Breast epithelium (tissue), 3 donors: ENCODE data around the gene ATP6AP2.

Experiments used
- POLR2A ChIP-seq: fragments of 450-650 bp; IDR thresholded peaks from one replicate; pipeline ENCODE4 v1.6.1; 2016; ENCODE audit warnings: antibody characterized with exemption, mild to moderate bottlenecking, moderate library complexity
- POLR2AphosphoS5 ChIP-seq, 3 donors: sonication (generic); formaldehyde crosslinking; IDR thresholded peaks; one replicate each; pipeline ENCODE4 v1.6.1; 2017; ENCODE audit warnings: antibody characterized with exemption in 3 of 3
- TF ChIP-seq, protein P1 (sequence below), 3 donors: fragments of 450-650 bp; IDR thresholded peaks; one replicate each; pipeline ENCODE4 v1.5.1; 2016 to 2017; ENCODE audit warnings: antibody characterized with exemption in 3 of 3, mild to moderate bottlenecking in 3 of 3, moderate library complexity in 3 of 3

DNA sequence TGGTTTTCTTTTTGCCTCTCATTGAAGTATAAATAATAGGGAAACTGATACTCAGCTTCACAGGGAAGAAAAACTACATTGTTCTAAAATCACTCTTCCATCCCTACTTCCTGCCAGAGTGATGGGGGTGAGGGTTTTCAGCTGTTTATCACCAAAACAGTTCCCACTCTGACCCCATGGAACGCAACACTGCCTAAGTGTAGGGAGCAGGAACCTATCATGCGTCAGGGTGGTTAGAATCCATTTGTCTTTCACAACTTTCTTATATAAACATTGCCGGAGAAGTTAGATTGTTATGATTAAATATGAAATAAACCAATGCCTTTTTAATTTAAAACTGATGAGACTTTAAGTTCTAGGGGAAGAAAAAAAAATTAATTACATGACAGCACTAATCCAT lies 26.6 kb downstream of the ATP6AP2 start:
- TF ChIP-seq, protein P1, sequence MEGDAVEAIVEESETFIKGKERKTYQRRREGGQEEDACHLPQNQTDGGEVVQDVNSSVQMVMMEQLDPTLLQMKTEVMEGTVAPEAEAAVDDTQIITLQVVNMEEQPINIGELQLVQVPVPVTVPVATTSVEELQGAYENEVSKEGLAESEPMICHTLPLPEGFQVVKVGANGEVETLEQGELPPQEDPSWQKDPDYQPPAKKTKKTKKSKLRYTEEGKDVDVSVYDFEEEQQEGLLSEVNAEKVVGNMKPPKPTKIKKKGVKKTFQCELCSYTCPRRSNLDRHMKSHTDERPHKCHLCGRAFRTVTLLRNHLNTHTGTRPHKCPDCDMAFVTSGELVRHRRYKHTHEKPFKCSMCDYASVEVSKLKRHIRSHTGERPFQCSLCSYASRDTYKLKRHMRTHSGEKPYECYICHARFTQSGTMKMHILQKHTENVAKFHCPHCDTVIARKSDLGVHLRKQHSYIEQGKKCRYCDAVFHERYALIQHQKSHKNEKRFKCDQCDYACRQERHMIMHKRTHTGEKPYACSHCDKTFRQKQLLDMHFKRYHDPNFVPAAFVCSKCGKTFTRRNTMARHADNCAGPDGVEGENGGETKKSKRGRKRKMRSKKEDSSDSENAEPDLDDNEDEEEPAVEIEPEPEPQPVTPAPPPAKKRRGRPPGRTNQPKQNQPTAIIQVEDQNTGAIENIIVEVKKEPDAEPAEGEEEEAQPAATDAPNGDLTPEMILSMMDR (IDR thresholded peaks at IDR 0.05), result no peak
- no peak for TF ChIP-seq POLR2A
- TF ChIP-seq POLR2AphosphoS5 (IDR thresholded peaks at IDR 0.05), result no peak
